Fibroblast of lung (primary cell): ENCODE measurements around the gene SPTLC1.
"Not testable (repeated sequence)": the region's sequence is repeated elsewhere in the genome, so short reads cannot be mapped to it uniquely, and the experiment has no call there.

Experiments used
- CTCF ChIP-seq, 2 donors: IDR thresholded peaks in 1 of 2; conservative IDR thresholded peaks in 1 of 2; 1 replicate in 1 of 2; 2 replicates in 1 of 2; pipeline ENCODE4 v1.5.1; 2011 to 2012; ENCODE audit warnings: low read length in 2 of 2, control low read depth in 1 of 2, inconsistent platforms in 1 of 2, low read depth in 1 of 2, mild to moderate bottlenecking in 1 of 2
- EZH2 ChIP-seq: IDR thresholded peaks from 2 replicates; pipeline ENCODE4 v1.5.1; 2012; ENCODE audit warnings: low read length, control low read depth, mild to moderate bottlenecking; ENCODE audit errors: missing control alignments

GRCh38 chr9:92021785-92022541 lies 93.2 kb downstream of the SPTLC1 start:
- TF ChIP-seq CTCF (conservative IDR thresholded peaks at IDR 0.05 in 1 of 2, IDR thresholded peaks at IDR 0.05 in 1 of 2; ENCODE audit: low read depth in 1 of 2, low read length in 2 of 2); EZH2: not testable (repeated sequence)
